Uterus (tissue), 4 donors: ENCODE data around the gene MAP3K3. TPM values are rescaled to one million over a fixed set of nuclear protein-coding genes. Genes with fewer than 3 reads are reported as not detected.

Source experiments
- DNase-seq, 2 donors: peaks; one replicate each; pipeline ENCODE4 v3.0.0-alpha.2; 2019 to 2020
- H3K27ac ChIP-seq, 2 donors: fragments of 200-600 bp; sonication (generic); 1 replicate in 1 of 2; 2 replicates in 1 of 2; pipeline ENCODE4 v1.5.1; 2016 to 2018
- H3K27me3 ChIP-seq, 2 donors: fragments of 200-600 bp; sonication (generic); one replicate each; pipeline ENCODE4 v1.5.1; 2018 to 2019; ENCODE audit warnings: control low read depth in 1 of 2
- H3K36me3 ChIP-seq, 2 donors: fragments of 200-600 bp; sonication (generic); one replicate each; pipeline ENCODE4 v1.5.1; 2019; ENCODE audit warnings: control low read depth in 1 of 2
- H3K4me1 ChIP-seq, 2 donors: fragments of 200-600 bp; sonication (generic); one replicate each; pipeline ENCODE4 v1.5.1; 2018 to 2019; ENCODE audit warnings: control low read depth in 1 of 2
- H3K4me3 ChIP-seq, 2 donors: fragments of 200-600 bp; sonication (generic); 1 replicate in 1 of 2; 2 replicates in 1 of 2; pipeline ENCODE4 v1.5.1; 2018 to 2019; ENCODE audit warnings: mild to moderate bottlenecking in 1 of 2
- H3K9me3 ChIP-seq, 2 donors: fragments of 200-600 bp; sonication (generic); one replicate each; pipeline ENCODE4 v1.5.1; 2019; ENCODE audit warnings: control low read depth in 1 of 2
- POLR2A ChIP-seq, 2 donors: fragments of 450-650 bp; IDR thresholded peaks; one replicate each; pipeline ENCODE4 v1.6.1; 2016; ENCODE audit warnings: antibody characterized with exemption in 2 of 2, mild to moderate bottlenecking in 1 of 2, moderate library complexity in 1 of 2
- intact Hi-C: fragments of 100-400 bp; cut with DNase I; formaldehyde crosslinking; loops from one replicate; pipeline ENCODE4 v1.15.1; 2023; ENCODE audit warnings: low total_unique reads
- total RNA-seq, 4 donors: library from RNA; depleted of rRNA in 3 of 4; stranded (reverse); fragments of >200 nt in 3 of 4; gene quantifications; one replicate each; pipeline versions ENCODE4 v1.1.0 to v1.2.4, GENCODE V29; 2014 to 2023
- TF ChIP-seq, protein P1 (sequence below), 4 experiments: fragments of 200-600 bp in 2 of 4; fragments of 450-650 bp in 2 of 4; sonication (generic) in 2 of 4; IDR thresholded peaks; one replicate each; pipeline ENCODE4 v1.5.1; 2016 to 2019; ENCODE audit warnings: antibody characterized with exemption in 4 of 4, mild to moderate bottlenecking in 2 of 4, moderate library complexity in 1 of 4
- donor health status: DM: yes; HTN: yes; CAD: no.

The MAP3K3 gene
- total RNA-seq, 4 donors from 2014 or later, result 31.5 to 63.0 (median 56.3) TPM

DNA sequence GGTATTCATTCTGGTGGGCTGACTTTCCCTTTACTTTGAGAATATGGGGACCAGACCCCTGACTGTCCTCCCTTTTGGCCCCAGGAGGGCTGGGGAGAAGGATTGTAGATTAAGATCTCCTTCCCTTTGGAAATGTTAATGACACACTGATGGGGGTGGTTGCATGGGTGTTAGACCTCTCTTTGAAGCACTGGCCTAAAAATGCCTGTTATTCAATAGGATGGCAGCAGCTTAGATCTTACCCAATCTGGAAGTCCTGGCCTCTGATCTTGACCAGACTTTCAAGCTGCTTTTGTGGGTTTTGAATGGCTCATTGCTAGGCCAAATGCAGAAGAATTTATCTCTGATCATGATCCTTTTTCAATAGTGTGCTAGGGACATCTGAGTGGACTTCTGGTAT lies 25.7 kb downstream of the MAP3K3 start:
- intact Hi-C loops, result no loop called here
- TF ChIP-seq, protein P1, sequence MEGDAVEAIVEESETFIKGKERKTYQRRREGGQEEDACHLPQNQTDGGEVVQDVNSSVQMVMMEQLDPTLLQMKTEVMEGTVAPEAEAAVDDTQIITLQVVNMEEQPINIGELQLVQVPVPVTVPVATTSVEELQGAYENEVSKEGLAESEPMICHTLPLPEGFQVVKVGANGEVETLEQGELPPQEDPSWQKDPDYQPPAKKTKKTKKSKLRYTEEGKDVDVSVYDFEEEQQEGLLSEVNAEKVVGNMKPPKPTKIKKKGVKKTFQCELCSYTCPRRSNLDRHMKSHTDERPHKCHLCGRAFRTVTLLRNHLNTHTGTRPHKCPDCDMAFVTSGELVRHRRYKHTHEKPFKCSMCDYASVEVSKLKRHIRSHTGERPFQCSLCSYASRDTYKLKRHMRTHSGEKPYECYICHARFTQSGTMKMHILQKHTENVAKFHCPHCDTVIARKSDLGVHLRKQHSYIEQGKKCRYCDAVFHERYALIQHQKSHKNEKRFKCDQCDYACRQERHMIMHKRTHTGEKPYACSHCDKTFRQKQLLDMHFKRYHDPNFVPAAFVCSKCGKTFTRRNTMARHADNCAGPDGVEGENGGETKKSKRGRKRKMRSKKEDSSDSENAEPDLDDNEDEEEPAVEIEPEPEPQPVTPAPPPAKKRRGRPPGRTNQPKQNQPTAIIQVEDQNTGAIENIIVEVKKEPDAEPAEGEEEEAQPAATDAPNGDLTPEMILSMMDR (IDR thresholded peaks at IDR 0.05), result no peak
- no peak for TF ChIP-seq POLR2A (IDR thresholded peaks at IDR 0.05)
- no peaks in the 10 kb centered on the region for H3K36me3 ChIP-seq
- no peaks in the 10 kb centered on the region for H3K27me3 ChIP-seq
- H3K9me3 ChIP-seq, result no peaks in the 10 kb centered on the region
- DNase-seq, result no peak
- H3K27ac ChIP-seq, result no peak overlapping the region
- H3K4me1 ChIP-seq, result no peaks in the 10 kb centered on the region
- H3K4me3 ChIP-seq, result no peak overlapping the region

DNA sequence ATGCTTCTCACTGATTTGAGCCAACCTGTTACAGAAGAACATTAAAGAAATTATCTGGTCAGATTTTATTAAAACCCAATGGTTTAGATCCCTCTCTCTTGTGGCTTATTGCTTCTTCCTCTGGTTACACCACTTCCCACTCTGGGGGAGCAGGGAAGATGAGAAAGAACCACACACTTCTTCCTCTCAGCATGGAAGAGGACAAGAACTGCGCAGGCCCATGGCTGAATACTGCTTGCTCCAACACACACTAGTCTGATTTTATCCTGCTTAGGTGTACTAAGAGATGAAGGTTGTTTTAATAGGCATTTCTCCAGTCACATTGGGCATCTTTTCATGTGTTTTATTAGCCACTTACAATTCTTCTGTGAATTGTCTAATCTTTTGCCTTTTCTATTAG lies 27.6 kb downstream of the MAP3K3 start:
- no peaks in the 10 kb centered on the region for H3K27me3 ChIP-seq

DNA sequence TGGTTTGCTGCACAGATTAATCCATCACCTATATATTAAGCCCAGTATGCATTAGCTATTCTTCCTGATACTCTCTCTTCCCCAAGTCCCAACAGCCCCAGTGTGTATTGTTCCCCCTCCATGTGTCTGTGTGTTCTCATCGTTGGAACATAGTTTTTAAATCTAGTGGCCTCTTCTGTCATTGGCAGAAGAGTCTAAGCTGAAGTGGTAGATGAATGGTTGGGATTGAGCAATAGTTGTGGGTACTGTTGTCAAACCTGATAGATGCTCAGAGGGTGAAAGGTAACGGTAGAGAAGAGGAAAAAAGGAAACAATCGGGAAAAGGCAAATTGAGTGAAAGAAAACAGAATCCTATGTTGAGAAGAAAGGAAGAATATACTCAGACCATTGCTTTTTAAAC lies 29.9 kb downstream of the MAP3K3 start:
- H3K36me3 ChIP-seq, result no peaks in the 10 kb centered on the region
- DNase-seq, result no peak
- TF ChIP-seq, protein P1 (IDR thresholded peaks at IDR 0.05), result no peak
- no peak for TF ChIP-seq POLR2A (IDR thresholded peaks at IDR 0.05)
- intact Hi-C loops, result no loop called here
- H3K27me3 ChIP-seq, result no peaks in the 10 kb centered on the region
- no peaks in the 10 kb centered on the region for H3K4me1 ChIP-seq
- no peak overlapping the region for H3K27ac ChIP-seq
- no peak overlapping the region for H3K4me3 ChIP-seq
- no peaks in the 10 kb centered on the region for H3K9me3 ChIP-seq

More for the DNA sequence above, 27.6 kb downstream of the MAP3K3 start:
- intact Hi-C loops, result no loop called here
- no peak overlapping the region for H3K4me3 ChIP-seq
- no peaks in the 10 kb centered on the region for H3K9me3 ChIP-seq
- no peaks in the 10 kb centered on the region for H3K4me1 ChIP-seq
- H3K27ac ChIP-seq, result no peak overlapping the region
- H3K36me3 ChIP-seq, result no peaks in the 10 kb centered on the region
- no peak for DNase-seq
- TF ChIP-seq, protein P1 (IDR thresholded peaks at IDR 0.05), result no peak
- TF ChIP-seq POLR2A (IDR thresholded peaks at IDR 0.05), result no peak

DNA sequence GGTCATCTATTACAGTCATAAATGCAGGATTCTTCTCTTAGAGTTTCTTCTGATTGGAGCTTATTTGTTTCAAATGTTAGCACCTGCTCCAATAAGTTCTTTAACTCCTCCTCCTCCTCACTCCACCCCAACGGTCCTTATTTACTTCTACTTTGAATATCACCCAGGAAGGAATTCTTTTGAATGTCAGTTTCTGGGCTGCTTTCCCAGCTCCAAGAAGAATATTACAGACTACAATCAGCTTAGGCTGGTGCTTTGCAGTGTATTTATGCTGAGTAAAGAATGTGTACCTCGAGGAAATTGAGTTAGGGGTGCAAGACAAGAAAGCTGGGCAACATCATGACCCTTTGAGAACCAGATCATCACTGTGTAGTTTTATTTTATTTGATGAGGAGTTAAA lies 30.8 kb downstream of the MAP3K3 start:
- Histone ChIP-seq H3K27ac (no peak overlapping the region), H3K4me1 (no peaks in the 10 kb centered on the region), H3K9me3 (no peaks in the 10 kb centered on the region), H3K4me3 (no peak overlapping the region), H3K27me3 (no peaks in the 10 kb centered on the region), H3K36me3 (no peaks in the 10 kb centered on the region)
- intact Hi-C loops, result no loop called here
- no peak for TF ChIP-seq POLR2A (IDR thresholded peaks at IDR 0.05)
- TF ChIP-seq, protein P1 (IDR thresholded peaks at IDR 0.05), result no peak
- no peak for DNase-seq

DNA sequence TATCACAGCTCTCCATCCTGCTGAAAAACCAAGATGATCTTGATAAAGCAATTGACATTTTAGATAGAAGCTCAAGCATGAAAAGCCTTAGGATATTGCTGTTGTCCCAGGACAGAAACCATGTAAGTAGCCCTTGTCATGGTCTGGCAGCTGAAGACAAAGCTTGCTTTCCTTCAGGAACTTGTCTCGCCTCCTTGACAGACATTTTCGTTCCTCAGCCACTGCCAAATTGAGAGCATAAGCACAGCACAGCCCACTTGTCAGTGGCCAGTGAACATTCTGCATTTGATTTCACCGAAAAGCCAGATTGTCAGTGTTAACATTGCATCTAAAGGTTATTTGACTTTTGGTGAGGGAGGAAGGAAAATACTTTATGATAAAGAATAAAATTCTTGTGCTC lies 35.6 kb downstream of the MAP3K3 start:
- Histone ChIP-seq H3K36me3 (no peaks in the 10 kb centered on the region), H3K27me3 (no peaks in the 10 kb centered on the region), H3K27ac (no peak overlapping the region), H3K4me3 (no peak overlapping the region), H3K4me1 (no peaks in the 10 kb centered on the region), H3K9me3 (no peaks in the 10 kb centered on the region)
- TF ChIP-seq POLR2A (IDR thresholded peaks at IDR 0.05), result no peak
- TF ChIP-seq, protein P1 (IDR thresholded peaks at IDR 0.05), result no peak
- DNase-seq, result no peak
- intact Hi-C loops, result no loop called here
